ENCODE data around the gene ADAMTSL1. TPM values are rescaled to one million over a fixed set of nuclear protein-coding genes. Genes with fewer than 3 reads are reported as not detected.

ADAMTSL1 gene
- total RNA-seq, 1 experiment from 2014 or later: not detected

DNA sequence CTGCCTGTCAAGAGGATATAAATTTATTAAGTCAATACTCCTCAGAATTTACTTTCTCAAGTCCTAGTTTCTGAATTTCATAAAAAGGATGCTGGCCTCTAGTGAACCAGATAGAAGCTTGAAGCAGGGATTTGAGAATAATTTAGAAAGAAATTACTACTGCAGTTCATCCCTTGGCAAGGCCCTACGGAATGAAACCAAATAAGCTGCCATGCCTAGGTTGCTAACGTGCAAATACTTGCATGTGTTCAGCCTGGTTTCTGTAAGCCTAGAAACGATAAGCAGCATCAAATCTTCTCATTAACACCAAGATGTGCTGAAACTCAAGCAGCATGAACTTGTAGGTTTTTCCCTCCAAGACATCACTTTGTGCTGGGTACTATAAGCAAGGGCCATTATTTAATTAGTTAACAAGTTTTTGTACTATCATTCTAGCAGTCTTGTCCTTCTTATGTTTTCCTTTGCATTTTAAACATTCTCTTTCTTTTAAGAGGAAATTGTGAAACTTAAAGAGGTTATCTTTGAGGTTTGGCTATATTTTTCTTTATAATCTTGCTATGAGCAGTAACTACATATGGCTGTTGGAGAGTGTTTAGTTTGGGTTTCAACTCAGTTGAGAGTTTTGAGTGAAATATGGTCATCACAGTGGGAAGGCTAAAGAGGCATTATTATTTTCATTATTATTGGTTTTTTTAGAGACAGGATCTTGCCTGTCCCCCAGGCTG is 71.8 kb downstream of the ADAMTSL1 start:
- H3K9ac ChIP-seq (ENCODE audit: low read length): no peak overlapping the region
- POLR2A ChIA-PET: no interaction called here
- no peak overlapping the region for H3K27ac ChIP-seq (ENCODE audit: low read depth, low read length)
- no peaks in the 10 kb centered on the region for H3K9me3 ChIP-seq (ENCODE audit: control insufficient read depth in 1 of 2, insufficient read depth in 1 of 2, low read depth in 1 of 2, low read length in 2 of 2)
- H3K27me3 ChIP-seq (ENCODE audit: insufficient read depth, low read length): no peaks in the 10 kb centered on the region; the same call in 1 of the 2 replicates
- no peak for DNase-seq (ENCODE audit: low read depth, low spot score)
- RAD21 ChIA-PET (ENCODE audit: low non-redundant PET in 1 of 2, low total read pairs in 2 of 2, uncharacterized antibody in 2 of 2, unreplicated experiment in 2 of 2): interaction anchor here in 1 of 2 experiments (0.6 kb wide), 1 partner anchor 71 kb away, joined by 3 read pairs; no protein-coding TSS in a partner anchor
- no peaks in the 10 kb centered on the region for H3K9me2 ChIP-seq (ENCODE audit: insufficient read depth)
- H3K4me3 ChIP-seq (replicated peaks in 1 of 2; ENCODE audit: low read depth in 1 of 2, low read length in 2 of 2): no peak overlapping the region
- intact Hi-C loops (cut with micrococcal nuclease): no loop called here
- no peak overlapping the region for H3K4me2 ChIP-seq (ENCODE audit: low read length)
- H3K79me2 ChIP-seq (ENCODE audit: insufficient read depth, low read length): no peaks in the 10 kb centered on the region
- BruUV-seq (replicated peaks): no TSS peak
- no peaks in the 10 kb centered on the region for H3K36me3 ChIP-seq (ENCODE audit: control insufficient read depth in 1 of 2, insufficient read depth in 2 of 2, low read length in 2 of 2)
- no peak overlapping the region for H2AFZ ChIP-seq (ENCODE audit: low read depth, low read length, poor library complexity, severe bottlenecking)
- no peaks in the 10 kb centered on the region for H3K4me1 ChIP-seq (ENCODE audit: control insufficient read depth in 1 of 2, insufficient read depth in 2 of 2, low read length in 2 of 2)
- no peak for ATAC-seq
- H4K20me1 ChIP-seq (ENCODE audit: insufficient read depth): no peaks in the 10 kb centered on the region
- TF ChIP-seq RAD21 (IDR thresholded peaks at IDR 0.05; ENCODE audit: low read depth): no peak
- TF ChIP-seq POLR2AphosphoS5 (IDR thresholded peaks at IDR 0.05; ENCODE audit: low read depth, low read length): no peak
- no peak for TF ChIP-seq JUND (IDR thresholded peaks at IDR 0.05)
- no peak for TF ChIP-seq SIN3A (IDR thresholded peaks at IDR 0.05; ENCODE audit: low read depth)
- no peak for TF ChIP-seq CEBPB (IDR thresholded peaks at IDR 0.05; ENCODE audit: low read depth)
- TF ChIP-seq ZNF274 (IDR thresholded peaks at IDR 0.05; ENCODE audit: low read depth, low read length): no peak
- TF ChIP-seq, protein P1, sequence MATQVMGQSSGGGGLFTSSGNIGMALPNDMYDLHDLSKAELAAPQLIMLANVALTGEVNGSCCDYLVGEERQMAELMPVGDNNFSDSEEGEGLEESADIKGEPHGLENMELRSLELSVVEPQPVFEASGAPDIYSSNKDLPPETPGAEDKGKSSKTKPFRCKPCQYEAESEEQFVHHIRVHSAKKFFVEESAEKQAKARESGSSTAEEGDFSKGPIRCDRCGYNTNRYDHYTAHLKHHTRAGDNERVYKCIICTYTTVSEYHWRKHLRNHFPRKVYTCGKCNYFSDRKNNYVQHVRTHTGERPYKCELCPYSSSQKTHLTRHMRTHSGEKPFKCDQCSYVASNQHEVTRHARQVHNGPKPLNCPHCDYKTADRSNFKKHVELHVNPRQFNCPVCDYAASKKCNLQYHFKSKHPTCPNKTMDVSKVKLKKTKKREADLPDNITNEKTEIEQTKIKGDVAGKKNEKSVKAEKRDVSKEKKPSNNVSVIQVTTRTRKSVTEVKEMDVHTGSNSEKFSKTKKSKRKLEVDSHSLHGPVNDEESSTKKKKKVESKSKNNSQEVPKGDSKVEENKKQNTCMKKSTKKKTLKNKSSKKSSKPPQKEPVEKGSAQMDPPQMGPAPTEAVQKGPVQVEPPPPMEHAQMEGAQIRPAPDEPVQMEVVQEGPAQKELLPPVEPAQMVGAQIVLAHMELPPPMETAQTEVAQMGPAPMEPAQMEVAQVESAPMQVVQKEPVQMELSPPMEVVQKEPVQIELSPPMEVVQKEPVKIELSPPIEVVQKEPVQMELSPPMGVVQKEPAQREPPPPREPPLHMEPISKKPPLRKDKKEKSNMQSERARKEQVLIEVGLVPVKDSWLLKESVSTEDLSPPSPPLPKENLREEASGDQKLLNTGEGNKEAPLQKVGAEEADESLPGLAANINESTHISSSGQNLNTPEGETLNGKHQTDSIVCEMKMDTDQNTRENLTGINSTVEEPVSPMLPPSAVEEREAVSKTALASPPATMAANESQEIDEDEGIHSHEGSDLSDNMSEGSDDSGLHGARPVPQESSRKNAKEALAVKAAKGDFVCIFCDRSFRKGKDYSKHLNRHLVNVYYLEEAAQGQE (IDR thresholded peaks at IDR 0.05; ENCODE audit: low read depth): no peak
- TF ChIP-seq EZH2 (IDR thresholded peaks at IDR 0.05): no peak
- no peak for TF ChIP-seq FOSL1 (IDR thresholded peaks at IDR 0.05; ENCODE audit: low read depth)
- TF ChIP-seq YY1 (IDR thresholded peaks at IDR 0.05; ENCODE audit: extremely low read depth, insufficient replicate concordance, low read depth, low read length): no peak
- no peak for TF ChIP-seq EGR1 (IDR thresholded peaks at IDR 0.05; ENCODE audit: low read depth)
- TF ChIP-seq, protein P2, sequence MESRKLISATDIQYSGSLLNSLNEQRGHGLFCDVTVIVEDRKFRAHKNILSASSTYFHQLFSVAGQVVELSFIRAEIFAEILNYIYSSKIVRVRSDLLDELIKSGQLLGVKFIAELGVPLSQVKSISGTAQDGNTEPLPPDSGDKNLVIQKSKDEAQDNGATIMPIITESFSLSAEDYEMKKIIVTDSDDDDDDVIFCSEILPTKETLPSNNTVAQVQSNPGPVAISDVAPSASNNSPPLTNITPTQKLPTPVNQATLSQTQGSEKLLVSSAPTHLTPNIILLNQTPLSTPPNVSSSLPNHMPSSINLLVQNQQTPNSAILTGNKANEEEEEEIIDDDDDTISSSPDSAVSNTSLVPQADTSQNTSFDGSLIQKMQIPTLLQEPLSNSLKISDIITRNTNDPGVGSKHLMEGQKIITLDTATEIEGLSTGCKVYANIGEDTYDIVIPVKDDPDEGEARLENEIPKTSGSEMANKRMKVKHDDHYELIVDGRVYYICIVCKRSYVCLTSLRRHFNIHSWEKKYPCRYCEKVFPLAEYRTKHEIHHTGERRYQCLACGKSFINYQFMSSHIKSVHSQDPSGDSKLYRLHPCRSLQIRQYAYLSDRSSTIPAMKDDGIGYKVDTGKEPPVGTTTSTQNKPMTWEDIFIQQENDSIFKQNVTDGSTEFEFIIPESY (IDR thresholded peaks at IDR 0.05; ENCODE audit: extremely low read depth, insufficient replicate concordance, low read length): no peak
- no peak for TF ChIP-seq SP1 (IDR thresholded peaks at IDR 0.05; ENCODE audit: low read depth)
- TF ChIP-seq, protein P3, sequence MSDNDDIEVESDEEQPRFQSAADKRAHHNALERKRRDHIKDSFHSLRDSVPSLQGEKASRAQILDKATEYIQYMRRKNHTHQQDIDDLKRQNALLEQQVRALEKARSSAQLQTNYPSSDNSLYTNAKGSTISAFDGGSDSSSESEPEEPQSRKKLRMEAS (IDR thresholded peaks at IDR 0.05): no peak
- TF ChIP-seq SRF (IDR thresholded peaks at IDR 0.05; ENCODE audit: low read depth): no peak
- TF ChIP-seq CBX3 (IDR thresholded peaks at IDR 0.05; ENCODE audit: low read depth): no peak
- TF ChIP-seq ELF1 (IDR thresholded peaks at IDR 0.05; ENCODE audit: borderline replicate concordance, low read depth): no peak
- TF ChIP-seq EZH2phosphoT487 (IDR thresholded peaks at IDR 0.05; ENCODE audit: borderline replicate concordance): no peak
- CTCF ChIA-PET: no interaction called here
